CD14-positive monocyte (primary cell): ENCODE measurements around the gene RAB25. TPM values are rescaled to one million over a fixed set of nuclear protein-coding genes. Genes with fewer than 3 reads are reported as not detected.
A peak's percentile ranks its signal among the peaks of the same experiment; 100 is the strongest.

Experiments used
- DNase-seq, 3 donors: peaks; one replicate each; pipeline ENCODE4 v3.0.0-alpha.2; 2011 to 2022
- H2AFZ ChIP-seq: 2 replicates; pipeline ENCODE4 v1.6.0; 2012; ENCODE audit warnings: mild to moderate bottlenecking, low read depth, low read length, inconsistent platforms; ENCODE audit not compliant: insufficient read depth, poor library complexity, severe bottlenecking
- H3K27ac ChIP-seq, 2 donors: 1 replicate in 1 of 2; 2 replicates in 1 of 2; pipeline ENCODE4 v1.5.1; 2012 to 2013; ENCODE audit warnings: low read length in 2 of 2, control low read depth in 1 of 2, inconsistent platforms in 1 of 2, low read depth in 1 of 2, mild to moderate bottlenecking in 1 of 2
- H3K27me3 ChIP-seq, 2 donors: one replicate each; pipeline versions ENCODE4 v1.6.0 to v1.6.1; 2011 to 2013; ENCODE audit warnings: low read length in 2 of 2; ENCODE audit not compliant: control insufficient read depth in 2 of 2, insufficient read depth in 2 of 2
- H3K36me3 ChIP-seq, 2 donors: replicated peaks in 1 of 2; 1 replicate in 1 of 2; 2 replicates in 1 of 2; pipeline versions ENCODE4 v1.5.1 to v1.6.1; 2012 to 2013; ENCODE audit warnings: low read length in 2 of 2, control low read depth in 1 of 2, inconsistent platforms in 1 of 2, mild to moderate bottlenecking in 1 of 2; ENCODE audit not compliant: insufficient read depth in 2 of 2, control insufficient read depth in 1 of 2
- H3K4me1 ChIP-seq, 2 donors: 1 replicate in 1 of 2; 2 replicates in 1 of 2; pipeline versions ENCODE4 v1.5.1 to v1.6.1; 2012 to 2013; ENCODE audit warnings: low read length in 2 of 2, control low read depth in 1 of 2, inconsistent platforms in 1 of 2, mild to moderate bottlenecking in 1 of 2, moderate library complexity in 1 of 2; ENCODE audit not compliant: insufficient read depth in 2 of 2, control insufficient read depth in 1 of 2
- H3K4me2 ChIP-seq: replicated peaks from 2 replicates; pipeline ENCODE3; 2012; ENCODE audit warnings: low read length, moderate library complexity, mild to moderate bottlenecking; ENCODE audit not compliant: poor library complexity, severe bottlenecking; ENCODE audit errors: extremely low read depth
- H3K4me3 ChIP-seq, 3 experiments: fragments of 200-600 bp in 1 of 3; sonication (generic) in 1 of 3; replicated peaks in 1 of 3; 1 replicate in 2 of 3; 2 replicates in 1 of 3; pipeline ENCODE4 v1.5.1; 2011 to 2013; ENCODE audit warnings: low read length in 3 of 3, mild to moderate bottlenecking in 3 of 3, control low read depth in 2 of 3, low read depth in 2 of 3, inconsistent platforms in 1 of 3, moderate library complexity in 1 of 3
- H3K79me2 ChIP-seq: 2 replicates; pipeline ENCODE4 v1.6.0; 2012; ENCODE audit warnings: mild to moderate bottlenecking, control low read depth, inconsistent platforms, low read length, moderate library complexity; ENCODE audit not compliant: insufficient read depth
- H3K9ac ChIP-seq: 2 replicates; pipeline ENCODE4 v1.6.0; 2017; ENCODE audit warnings: low read length, mild to moderate bottlenecking; ENCODE audit not compliant: insufficient read depth, poor library complexity, severe bottlenecking
- H3K9me3 ChIP-seq, 2 donors: replicated peaks in 1 of 2; 1 replicate in 1 of 2; 2 replicates in 1 of 2; pipeline versions ENCODE4 v1.5.1 to v1.6.1; 2012 to 2013; ENCODE audit warnings: low read length in 2 of 2, control low read depth in 1 of 2; ENCODE audit not compliant: control insufficient read depth in 1 of 2, insufficient read depth in 1 of 2
- H4K20me1 ChIP-seq: 2 replicates; pipeline ENCODE4 v1.6.0; 2012; ENCODE audit warnings: mild to moderate bottlenecking, low read length, control low read depth, moderate library complexity; ENCODE audit not compliant: insufficient read depth
- H3K27ac Mint-ChIP-seq, 7 donors: one replicate each; pipeline ENCODE4 v1.8.0; 2020; ENCODE audit warnings: mild to moderate bottlenecking in 7 of 7, mixed read lengths in 7 of 7, moderate library complexity in 6 of 7, inconsistent platforms in 2 of 7
- H3K27me3 Mint-ChIP-seq, 3 donors: one replicate each; pipeline ENCODE4 v1.8.0; 2021 to 2022; ENCODE audit warnings: low read depth in 3 of 3, mild to moderate bottlenecking in 3 of 3, mixed read lengths in 3 of 3, moderate library complexity in 3 of 3, inconsistent platforms in 1 of 3
- H3K36me3 Mint-ChIP-seq, 2 donors: one replicate each; pipeline ENCODE4 v1.8.0; 2020; ENCODE audit warnings: mixed read lengths in 2 of 2, inconsistent platforms in 1 of 2, mild to moderate bottlenecking in 1 of 2
- H3K4me1 Mint-ChIP-seq: one replicate; pipeline ENCODE4 v1.8.0; 2020; ENCODE audit warnings: mild to moderate bottlenecking, mixed read lengths
- H3K4me3 Mint-ChIP-seq, 2 donors: one replicate each; pipeline ENCODE4 v1.8.0; 2020; ENCODE audit warnings: mild to moderate bottlenecking in 2 of 2, mixed read lengths in 2 of 2, moderate library complexity in 1 of 2
- H3K9me3 Mint-ChIP-seq, 7 donors: one replicate each; pipeline ENCODE4 v1.8.0; 2020 to 2022; ENCODE audit warnings: mixed read lengths in 7 of 7, mild to moderate bottlenecking in 6 of 7, moderate library complexity in 6 of 7, inconsistent platforms in 2 of 7
- WGBS: methylation state at CpG from one replicate; pipeline ENCODE4 v1.1.5; 2013; ENCODE audit warnings: missing lambda C conversion rate; ENCODE audit not compliant: insufficient coverage; 5-methylcytosine and 5-hydroxymethylcytosine counted together
- intact Hi-C, 2 donors: fragments of 100-400 bp; cut with micrococcal nuclease; formaldehyde crosslinking; loops; one replicate each; pipeline versions ENCODE4 v1.15.0 to v1.15.1; 2023
- polyA plus RNA-seq, 3 donors: library from polyadenylated mRNA; depleted of rRNA in 1 of 3; unstranded in 2 of 3; stranded (reverse) in 1 of 3; fragments of 300-500 nt in 2 of 3; fragments of >200 nt in 1 of 3; fragmentation: Illumina TruSeq in 2 of 3; gene quantifications; 1 replicate in 2 of 3; 2 replicates in 1 of 3; pipeline ENCODE4 v1.2.3, GENCODE V29; 2012 to 2021
- TF ChIP-seq, protein P1 (sequence below): fragments of 200-600 bp; IDR thresholded peaks from one replicate; pipeline ENCODE4 v1.8.0; 2022; ENCODE audit warnings: antibody characterized with exemption, mild to moderate bottlenecking

The RAB25 gene
- polyA plus RNA-seq, 3 donors: 0.23 TPM; not detected in 2

DNA sequence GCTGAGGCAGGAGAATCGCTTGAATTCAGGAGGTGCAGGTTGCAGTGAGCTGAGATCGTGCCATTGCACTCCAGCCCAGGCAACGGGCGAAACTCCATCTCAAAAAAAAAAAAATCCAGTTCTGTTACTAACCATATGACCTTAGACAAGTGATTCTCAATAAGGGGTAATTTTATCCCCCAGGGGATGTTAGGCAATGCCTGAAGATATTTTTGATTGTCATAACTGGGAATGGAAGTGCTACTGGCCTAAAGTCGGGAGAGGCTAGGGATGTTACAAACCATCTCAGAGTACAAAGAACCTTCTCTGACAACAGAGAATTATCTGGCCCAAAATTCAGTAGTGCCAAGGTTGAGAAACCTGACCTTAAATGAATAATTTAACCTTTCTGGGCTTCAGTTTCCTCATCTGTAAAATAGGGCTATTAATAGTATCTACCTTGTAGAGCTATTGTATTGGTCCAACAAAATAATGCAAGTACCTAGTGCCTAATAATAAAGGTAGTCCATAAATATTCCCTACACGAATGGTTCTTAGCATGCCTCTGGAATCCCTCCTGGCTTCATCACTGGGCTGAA, 47.8 kb downstream of the RAB25 start:
- TF ChIP-seq, protein P1, sequence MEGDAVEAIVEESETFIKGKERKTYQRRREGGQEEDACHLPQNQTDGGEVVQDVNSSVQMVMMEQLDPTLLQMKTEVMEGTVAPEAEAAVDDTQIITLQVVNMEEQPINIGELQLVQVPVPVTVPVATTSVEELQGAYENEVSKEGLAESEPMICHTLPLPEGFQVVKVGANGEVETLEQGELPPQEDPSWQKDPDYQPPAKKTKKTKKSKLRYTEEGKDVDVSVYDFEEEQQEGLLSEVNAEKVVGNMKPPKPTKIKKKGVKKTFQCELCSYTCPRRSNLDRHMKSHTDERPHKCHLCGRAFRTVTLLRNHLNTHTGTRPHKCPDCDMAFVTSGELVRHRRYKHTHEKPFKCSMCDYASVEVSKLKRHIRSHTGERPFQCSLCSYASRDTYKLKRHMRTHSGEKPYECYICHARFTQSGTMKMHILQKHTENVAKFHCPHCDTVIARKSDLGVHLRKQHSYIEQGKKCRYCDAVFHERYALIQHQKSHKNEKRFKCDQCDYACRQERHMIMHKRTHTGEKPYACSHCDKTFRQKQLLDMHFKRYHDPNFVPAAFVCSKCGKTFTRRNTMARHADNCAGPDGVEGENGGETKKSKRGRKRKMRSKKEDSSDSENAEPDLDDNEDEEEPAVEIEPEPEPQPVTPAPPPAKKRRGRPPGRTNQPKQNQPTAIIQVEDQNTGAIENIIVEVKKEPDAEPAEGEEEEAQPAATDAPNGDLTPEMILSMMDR: no peak
- intact Hi-C loops: no loop called here

GRCh38 chr1:156110252-156110651, 49.3 kb downstream of the RAB25 start:
- no peak overlapping the region for H3K4me3 ChIP-seq
- peaks cover 25 to 29% of the 10 kb centered on the region in 2 donors for H3K4me1 ChIP-seq
- Mint-ChIP-seq H3K9me3 (peaks cover 0 to 38% (median 22%) of the 10 kb centered on the region in 7 donors), H3K4me3 (peak overlapping the region in 1 of 2 donors; percentile 72), H3K27me3 (peaks cover 97 to 100% (median 99%) of the 10 kb centered on the region in 3 donors), H3K4me1 (peaks cover 33% of the 10 kb centered on the region), H3K27ac (no peak overlapping the region), H3K36me3 (peaks cover 11 to 19% of the 10 kb centered on the region in 2 donors)
- no peak overlapping the region for H3K27ac ChIP-seq
- peaks cover 80 to 100% of the 10 kb centered on the region in 2 donors for H3K27me3 ChIP-seq
- intact Hi-C loops: no loop called here
- no peak overlapping the region for H3K4me2 ChIP-seq
- DNase-seq: no peak
- no peak overlapping the region for H3K9ac ChIP-seq
- no CpG with 5 or more reads among the region's 2 CpGs for WGBS
- no peaks in the 10 kb centered on the region for H3K36me3 ChIP-seq
- peaks cover 0 to 17% of the 10 kb centered on the region in 2 donors for H3K9me3 ChIP-seq
- H2AFZ ChIP-seq: no peak overlapping the region
- TF ChIP-seq, protein P1: no peak
- peaks cover 8% of the 10 kb centered on the region for H4K20me1 ChIP-seq
- no peaks in the 10 kb centered on the region for H3K79me2 ChIP-seq

More for the DNA sequence above, 47.8 kb downstream of the RAB25 start:
- H3K9me3 Mint-ChIP-seq: peaks cover 0 to 34% (median 20%) of the 10 kb centered on the region in 7 donors
- peaks cover 78 to 100% of the 10 kb centered on the region in 2 donors for H3K27me3 ChIP-seq
- peak overlapping the region in 1 of 2 donors; percentile 92 for H3K4me3 Mint-ChIP-seq
- peaks cover 36% of the 10 kb centered on the region for H3K4me1 Mint-ChIP-seq
- no peaks in the 10 kb centered on the region for H3K36me3 ChIP-seq
- peaks cover 96 to 100% (median 98%) of the 10 kb centered on the region in 3 donors for H3K27me3 Mint-ChIP-seq
- no peaks in the 10 kb centered on the region for H3K79me2 ChIP-seq
- H3K36me3 Mint-ChIP-seq: peaks cover 12 to 22% of the 10 kb centered on the region in 2 donors
- no peaks in the 10 kb centered on the region for H4K20me1 ChIP-seq
- H3K27ac Mint-ChIP-seq: peak overlapping the region in 2 of 7 donors; percentile 52 to 72
- H3K9me3 ChIP-seq: peaks cover 0 to 10% of the 10 kb centered on the region in 2 donors
- no peak for DNase-seq
- no peak overlapping the region for H3K9ac ChIP-seq
- H2AFZ ChIP-seq: no peak overlapping the region
- no peak overlapping the region for H3K4me3 ChIP-seq
- no peak overlapping the region for H3K4me2 ChIP-seq
- peaks cover 20 to 28% of the 10 kb centered on the region in 2 donors for H3K4me1 ChIP-seq
- no peak overlapping the region for H3K27ac ChIP-seq
- WGBS: 94% methylated on average over 2 of the region's 6 CpGs
